Breast epithelium (tissue), 3 donors: ENCODE measurements around the gene VPS51.

Experiments
- CTCF ChIP-seq, 3 donors: fragments of 450-650 bp; IDR thresholded peaks; one replicate each; pipeline ENCODE4 v1.5.1; 2016 to 2017; ENCODE audit warnings: antibody characterized with exemption in 3 of 3, mild to moderate bottlenecking in 3 of 3, moderate library complexity in 3 of 3
- POLR2A ChIP-seq: fragments of 450-650 bp; IDR thresholded peaks from one replicate; pipeline ENCODE4 v1.6.1; 2016; ENCODE audit warnings: antibody characterized with exemption, mild to moderate bottlenecking, moderate library complexity
- POLR2AphosphoS5 ChIP-seq, 3 donors: sonication (generic); formaldehyde crosslinking; IDR thresholded peaks; one replicate each; pipeline ENCODE4 v1.6.1; 2017; ENCODE audit warnings: antibody characterized with exemption in 3 of 3

- TF ChIP-seq CTCF (IDR thresholded peaks at IDR 0.05): no peak
- no peak for TF ChIP-seq POLR2A
- no peak for TF ChIP-seq POLR2AphosphoS5 (IDR thresholded peaks at IDR 0.05)
Observed at GRCh38 chr11:65059523-65059922, 36.5 kb upstream of the VPS51 start.
